Stimulated activated CD4-positive, alpha-beta T cell treated with anti-CD3 and anti-CD28 coated beads, TNF-alpha, amount 100 ng/mL, for 4 hours (primary cell): ENCODE results near the gene HEPACAM2.

Experiments used
- DNase-seq, 3 experiments: peaks; one replicate each; pipeline ENCODE4 v3.0.0-alpha.2; 2020; ENCODE audit warnings: low read depth in 3 of 3

Gene HEPACAM2

GRCh38 chr7:93226310-93226709 is at the start of gene HEPACAM2:
Gene HEPACAM2, minus strand, starts transcription at chr7:93226469.
- DNase-seq: no peak

- no peak for DNase-seq
Measured at GRCh38 chr7:93265220-93265619, 39.0 kb upstream of the HEPACAM2 start.

- no peak for DNase-seq
Measured at GRCh38 chr7:93262535-93262934, 36.3 kb upstream of the HEPACAM2 start.

- no peak for DNase-seq
Measured at GRCh38 chr7:93258661-93259060, 32.4 kb upstream of the HEPACAM2 start.

- no peak for DNase-seq
Measured at GRCh38 chr7:93249491-93250148, 23.4 kb upstream of the HEPACAM2 start.

- DNase-seq: no peak
Measured at GRCh38 chr7:93245525-93246432, 19.5 kb upstream of the HEPACAM2 start.

- DNase-seq: no peak
Measured at GRCh38 chr7:93242106-93242505, 15.8 kb upstream of the HEPACAM2 start.

GRCh38 chr7:93239824-93240223 is 13.6 kb upstream of the HEPACAM2 start:
- no peak for DNase-seq

- DNase-seq: no peak
Measured at GRCh38 chr7:93238748-93239147, 12.5 kb upstream of the HEPACAM2 start.

- DNase-seq: no peak
Measured at GRCh38 chr7:93238131-93238530, 11.9 kb upstream of the HEPACAM2 start.

- no peak for DNase-seq
Measured at GRCh38 chr7:93235541-93235940, 9.3 kb upstream of the HEPACAM2 start.

- DNase-seq: no peak
Measured at GRCh38 chr7:93232673-93233018, 6.4 kb upstream of the HEPACAM2 start.

- DNase-seq: peak; percentile 59 to 89 (median 79)
Measured at GRCh38 chr7:93231799-93232672, 5.8 kb upstream of the HEPACAM2 start, which contains the start of gene VPS50. Gene VPS50, plus strand, starts transcription at chr7:93232366. Its CDS starts 102 bp downstream, at chr7:93232468.

GRCh38 chr7:93231259-93231658 is 5.0 kb upstream of the HEPACAM2 start:
- no peak for DNase-seq

- DNase-seq: no peak
Measured at GRCh38 chr7:93228302-93228701, 2.0 kb upstream of the HEPACAM2 start.

- no peak for DNase-seq
Measured at GRCh38 chr7:93219868-93220267, 6.4 kb downstream of the HEPACAM2 start.

- no peak for DNase-seq
Measured at GRCh38 chr7:93218997-93219827, 7.1 kb downstream of the HEPACAM2 start.

GRCh38 chr7:93212881-93213280 is 13.4 kb downstream of the HEPACAM2 start:
- DNase-seq: no peak

GRCh38 chr7:93211228-93211818 is 14.9 kb downstream of the HEPACAM2 start:
- DNase-seq: no peak

- no peak for DNase-seq
Measured at GRCh38 chr7:93205046-93205445, 21.2 kb downstream of the HEPACAM2 start.

GRCh38 chr7:93203496-93203895 is 22.8 kb downstream of the HEPACAM2 start:
- no peak for DNase-seq
